HCEC 1CT (cell line): Measurements from ENCODE around the gene PPP1R8.
"Not testable (repeated sequence)": the region's sequence is repeated elsewhere in the genome, so short reads cannot be mapped to it uniquely, and the experiment has no call there.

Experiments used
- DNase-seq: peaks from one replicate; pipeline ENCODE4 v3.0.0-alpha.2; 2017

The PPP1R8 gene

DNA sequence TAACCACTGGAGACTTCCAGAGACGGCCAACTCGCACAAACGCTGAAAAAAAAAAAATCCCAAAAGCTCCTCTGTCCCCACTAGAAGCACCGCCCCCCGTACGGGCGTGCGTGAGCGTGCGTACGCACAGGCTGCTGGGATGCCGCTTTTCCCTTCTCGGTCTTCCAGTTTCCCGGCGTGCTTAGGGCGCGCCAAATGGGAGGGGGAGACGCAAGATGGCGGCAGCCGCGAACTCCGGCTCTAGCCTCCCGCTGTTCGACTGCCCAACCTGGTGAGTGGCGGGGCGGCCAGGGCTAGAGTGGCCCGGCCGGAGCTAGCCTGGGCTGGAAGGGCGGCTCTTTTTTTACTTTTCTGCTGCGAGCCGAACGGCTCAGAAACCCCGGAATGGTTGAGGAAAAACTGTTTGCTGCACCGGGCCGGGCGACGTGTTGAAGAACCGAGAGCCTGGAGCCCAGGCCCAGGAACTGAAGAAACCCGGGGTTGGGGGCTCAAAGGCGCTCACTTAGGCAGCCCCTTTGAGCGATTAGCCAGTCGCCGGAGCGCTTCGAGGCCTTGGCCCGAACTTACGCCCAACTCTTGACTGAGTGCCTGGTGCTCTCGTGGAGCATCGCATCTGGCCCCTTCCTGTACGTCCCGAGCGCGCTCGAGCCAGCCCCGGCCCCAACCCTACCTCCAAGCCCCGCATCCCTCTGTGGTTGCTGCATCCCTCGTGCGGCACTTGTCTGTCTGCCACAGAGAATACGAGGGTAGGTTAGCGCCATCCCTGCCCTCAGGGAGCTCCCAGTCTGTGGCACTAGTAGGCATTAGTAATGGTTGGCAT lies at the start of gene PPP1R8:
TSS of gene PPP1R8 (plus strand) at position 162 of the 820 bp plus-strand sequence. CDS start at position 216, 54 bp downstream.
- DNase-seq: peak; percentile 97

DNA sequence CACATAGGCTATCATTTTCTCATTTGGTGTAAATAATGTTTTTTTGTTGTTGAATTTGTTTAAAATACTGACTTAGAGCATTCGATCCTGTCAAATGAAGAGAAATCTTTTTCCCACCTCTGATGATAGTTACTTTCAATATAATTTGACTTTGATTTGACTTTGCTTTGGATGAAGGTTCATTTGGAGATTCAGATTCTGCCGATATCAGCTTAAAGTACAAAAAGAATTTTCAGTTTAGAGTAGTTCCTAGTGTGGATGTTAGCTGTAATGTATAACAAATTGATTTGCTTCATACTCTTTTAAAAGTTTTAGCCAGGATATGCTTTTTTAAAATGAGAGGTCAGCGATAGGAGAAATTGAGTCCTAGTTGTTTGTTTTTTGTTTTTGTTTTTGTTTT lies 47.6 kb upstream of the PPP1R8 start:
- DNase-seq: no peak

DNA sequence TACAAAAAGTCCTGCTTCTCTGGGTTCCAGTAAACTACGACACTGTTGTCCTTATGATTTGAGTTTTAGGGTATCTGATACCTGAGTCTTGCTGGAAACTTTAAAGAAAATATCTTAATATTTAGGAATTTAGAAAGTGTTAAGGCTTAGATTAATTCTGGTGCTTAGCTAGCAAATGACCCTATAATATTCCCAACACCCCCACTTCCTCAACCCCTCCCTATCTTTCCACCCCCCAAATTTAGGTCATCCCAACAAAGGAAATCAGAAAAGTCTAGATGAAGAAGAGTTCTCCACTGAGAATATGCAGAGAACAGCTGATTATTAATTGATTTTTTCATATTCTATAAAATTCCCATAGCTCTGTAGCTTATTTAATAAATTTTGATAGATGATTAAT lies 45.9 kb upstream of the PPP1R8 start:
- DNase-seq: no peak

DNA sequence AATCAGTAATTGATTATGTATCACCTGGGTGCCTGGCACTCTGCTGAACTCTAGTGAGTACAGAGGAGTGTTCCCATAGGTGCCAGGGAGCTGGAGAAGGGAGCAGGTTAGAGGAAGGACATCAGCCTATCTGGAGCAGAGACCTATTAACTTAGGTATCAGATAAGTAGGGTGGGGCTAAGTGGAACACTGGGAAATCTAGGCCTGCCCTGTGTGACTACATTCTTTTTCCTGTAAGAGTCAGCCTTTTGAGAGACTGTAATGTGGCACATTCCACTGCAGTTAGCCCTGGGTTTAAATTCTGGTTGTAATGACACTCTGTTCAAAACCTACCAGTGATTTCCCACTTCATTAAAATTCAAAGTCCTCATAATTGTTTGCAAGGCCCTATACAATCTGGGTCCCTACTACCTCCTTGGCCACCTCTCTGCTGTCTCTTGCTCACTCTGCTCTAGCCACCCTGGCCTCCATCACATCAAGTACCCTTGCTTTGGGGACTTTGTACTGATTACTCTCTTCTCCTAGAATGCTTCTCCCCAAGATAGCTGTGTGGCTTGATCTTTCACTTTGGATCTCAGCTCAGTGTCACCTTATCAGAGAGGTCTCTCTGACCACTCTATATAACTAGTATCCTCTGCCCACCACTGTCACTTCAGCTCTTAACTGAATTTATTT lies 44.7 kb upstream of the PPP1R8 start:
- peak; percentile 8 for DNase-seq

DNA sequence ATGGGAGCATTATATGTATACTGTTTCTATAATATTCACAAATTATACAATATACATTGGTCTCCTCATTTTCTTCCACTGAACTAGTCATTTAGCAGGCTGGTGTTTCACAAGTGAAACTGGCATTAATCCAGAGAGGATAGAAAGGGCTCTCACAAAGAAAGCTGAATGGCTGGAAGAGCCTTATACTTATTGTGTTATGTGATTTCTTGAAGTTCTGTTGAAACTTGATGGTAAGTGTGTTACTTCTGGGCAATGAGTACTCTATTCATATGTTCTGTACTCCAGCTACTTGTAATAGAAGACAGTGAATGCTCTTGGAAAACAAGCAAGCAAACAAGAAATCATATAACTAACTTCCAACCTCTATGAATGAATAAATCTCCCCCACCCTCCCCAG lies 42.7 kb upstream of the PPP1R8 start:
- peak; percentile 43 for DNase-seq

DNA sequence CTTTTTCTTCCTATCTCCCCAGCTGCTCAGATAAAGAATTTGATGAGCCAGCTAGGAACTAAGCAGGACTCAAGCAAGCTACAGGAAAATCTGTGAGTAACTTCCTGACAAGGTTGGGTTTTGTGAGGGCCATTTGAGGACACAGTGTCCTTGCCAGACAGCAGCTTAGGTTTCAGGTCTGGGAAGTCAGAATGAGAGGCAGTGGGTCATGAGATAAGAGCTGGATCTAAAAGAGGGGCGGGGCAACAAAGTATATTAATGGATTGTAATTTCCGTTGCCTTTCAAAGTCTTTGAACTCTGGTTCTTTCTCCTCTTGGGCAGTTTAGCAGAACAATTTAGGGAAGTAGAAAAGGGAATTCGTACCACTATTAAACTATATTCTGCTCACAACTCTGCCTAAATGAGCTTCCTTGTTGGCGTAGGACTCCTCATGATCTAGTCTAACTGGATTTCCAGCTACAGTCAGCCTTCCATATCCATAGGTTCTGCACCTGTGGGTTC lies 41.0 kb upstream of the PPP1R8 start:
- DNase-seq: peak; percentile 60

DNA sequence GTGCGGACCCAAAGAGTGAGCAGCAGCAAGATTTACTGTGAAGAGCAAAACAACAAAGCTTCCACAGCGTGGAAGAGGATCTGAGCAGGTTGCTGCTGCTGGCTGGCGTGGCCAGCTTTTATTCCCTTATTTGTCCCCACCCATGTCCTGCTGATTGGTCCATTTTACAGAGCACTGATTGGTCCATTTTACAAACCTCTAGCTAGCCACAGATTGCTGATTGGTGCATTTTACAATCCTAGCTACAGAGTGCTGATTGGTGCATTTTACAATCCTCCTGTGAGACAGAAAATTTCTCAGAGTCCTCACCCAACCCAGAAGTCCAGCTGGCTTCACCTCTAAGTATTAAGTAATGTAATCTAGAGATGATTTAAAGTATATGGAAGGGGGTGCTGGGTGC lies 40.3 kb upstream of the PPP1R8 start:
- not testable (repeated sequence) for DNase-seq

DNA sequence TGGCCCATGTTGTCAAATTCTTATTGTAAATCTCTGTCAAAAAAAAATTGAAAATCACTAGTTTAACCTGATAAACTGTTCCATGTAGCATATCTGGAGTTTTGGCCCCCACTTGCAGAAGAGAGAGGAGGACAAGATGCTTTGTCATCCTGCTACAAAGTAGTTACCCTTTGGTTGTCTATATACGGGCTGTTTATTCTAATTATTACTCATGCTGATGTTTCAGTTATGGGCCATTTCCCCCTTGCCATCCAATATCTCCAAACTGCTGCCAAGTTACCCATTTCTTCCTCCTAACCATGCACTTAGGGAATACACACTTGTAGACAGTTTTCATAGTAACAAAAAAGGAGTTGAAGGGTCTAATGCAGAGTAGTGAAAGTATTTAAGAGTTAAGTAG lies 35.0 kb upstream of the PPP1R8 start:
- DNase-seq: peak; percentile 15

DNA sequence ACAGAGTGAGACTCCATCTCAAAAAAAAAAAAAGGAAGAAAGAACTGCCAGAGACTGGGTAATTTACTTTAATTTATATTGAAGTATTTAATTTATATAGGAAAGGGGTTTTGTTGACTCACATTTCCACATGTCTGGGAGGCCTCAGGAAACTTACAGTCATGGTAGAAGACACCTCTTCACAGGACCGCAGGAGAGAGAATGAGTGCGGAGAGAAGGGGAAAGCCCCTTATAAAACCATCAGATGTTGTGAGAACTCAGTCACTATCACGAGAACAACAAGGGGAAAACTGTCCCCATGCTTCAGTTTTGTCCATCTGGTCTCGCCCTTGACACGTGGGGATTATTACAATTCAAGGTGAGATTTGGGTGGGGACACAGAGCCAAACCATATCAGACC lies 25.8 kb upstream of the PPP1R8 start:
- no peak for DNase-seq

DNA sequence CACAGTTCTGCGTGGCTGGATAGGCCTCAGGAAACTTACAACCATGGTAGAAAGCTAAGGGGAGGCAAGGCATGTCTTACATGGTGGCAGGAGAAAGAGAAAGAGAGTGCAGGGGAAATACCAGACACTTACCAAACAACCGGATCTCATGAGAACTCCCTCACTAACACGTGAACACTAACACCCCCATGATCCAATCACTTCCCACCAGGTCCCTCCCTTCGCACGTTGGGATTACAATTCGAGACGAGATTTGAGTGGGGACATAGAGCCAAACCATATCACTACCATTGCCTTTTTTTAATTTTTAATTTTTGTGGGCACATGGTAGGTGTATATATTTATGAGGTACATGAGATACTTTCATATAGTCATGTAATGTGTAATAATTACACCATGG lies 23.8 kb upstream of the PPP1R8 start:
- DNase-seq: no peak

DNA sequence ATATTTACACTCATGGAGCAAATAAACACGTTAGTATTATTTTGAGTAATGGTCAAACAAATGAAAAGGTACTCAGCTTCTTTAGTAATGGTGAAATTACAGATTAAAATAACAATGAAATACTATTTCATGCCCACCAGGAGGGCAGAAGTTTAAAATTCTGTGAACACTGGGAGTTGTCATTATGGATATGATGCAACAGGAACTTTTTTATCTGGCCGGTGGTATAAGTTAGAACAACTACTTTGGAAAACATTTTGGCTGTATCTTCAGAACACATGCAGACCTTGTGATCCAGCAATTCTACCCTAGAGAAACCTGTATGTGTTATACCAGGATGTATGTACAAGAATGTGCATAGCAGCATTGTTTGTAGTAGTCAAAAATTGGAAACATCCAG lies 23.2 kb upstream of the PPP1R8 start:
- no peak for DNase-seq

DNA sequence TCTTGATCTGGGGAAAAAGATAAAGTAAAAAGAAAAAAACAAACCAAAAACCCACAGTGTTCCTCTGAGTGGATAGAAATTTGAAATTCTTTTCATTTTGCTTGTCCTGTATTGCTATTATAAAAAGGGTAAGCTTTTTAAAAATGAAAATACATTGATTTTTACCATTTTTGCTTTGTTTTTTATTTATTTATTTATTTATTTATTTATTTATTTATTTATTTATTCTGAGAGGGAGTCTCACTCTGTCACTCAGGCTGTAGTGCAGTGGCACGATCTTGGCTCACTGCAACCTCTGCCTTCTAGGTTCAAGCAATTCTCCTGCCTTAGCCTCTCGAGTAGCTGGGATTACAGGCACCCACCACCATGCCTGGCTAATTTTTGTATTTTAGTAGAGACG lies 22.5 kb upstream of the PPP1R8 start:
- DNase-seq: not testable (repeated sequence)

DNA sequence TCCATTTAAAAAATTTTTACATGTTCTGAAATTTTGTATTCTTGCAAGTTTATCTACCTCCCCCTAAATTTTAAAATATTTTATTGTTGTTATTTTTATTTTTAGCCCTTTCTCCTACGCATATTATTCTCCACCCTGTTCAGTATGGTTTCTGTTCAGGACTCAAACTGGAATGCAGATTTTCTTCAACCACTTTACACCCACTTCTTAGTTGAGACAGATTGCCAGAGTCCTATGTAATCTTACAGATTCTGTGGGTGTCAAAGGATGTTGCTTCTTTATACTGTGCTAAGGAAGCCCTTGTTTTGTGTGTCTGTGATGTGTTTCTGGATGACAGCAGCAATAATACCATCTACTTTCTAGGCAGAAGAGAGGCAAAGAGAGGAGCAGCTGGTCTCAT lies 20.7 kb upstream of the PPP1R8 start:
- DNase-seq: no peak

DNA sequence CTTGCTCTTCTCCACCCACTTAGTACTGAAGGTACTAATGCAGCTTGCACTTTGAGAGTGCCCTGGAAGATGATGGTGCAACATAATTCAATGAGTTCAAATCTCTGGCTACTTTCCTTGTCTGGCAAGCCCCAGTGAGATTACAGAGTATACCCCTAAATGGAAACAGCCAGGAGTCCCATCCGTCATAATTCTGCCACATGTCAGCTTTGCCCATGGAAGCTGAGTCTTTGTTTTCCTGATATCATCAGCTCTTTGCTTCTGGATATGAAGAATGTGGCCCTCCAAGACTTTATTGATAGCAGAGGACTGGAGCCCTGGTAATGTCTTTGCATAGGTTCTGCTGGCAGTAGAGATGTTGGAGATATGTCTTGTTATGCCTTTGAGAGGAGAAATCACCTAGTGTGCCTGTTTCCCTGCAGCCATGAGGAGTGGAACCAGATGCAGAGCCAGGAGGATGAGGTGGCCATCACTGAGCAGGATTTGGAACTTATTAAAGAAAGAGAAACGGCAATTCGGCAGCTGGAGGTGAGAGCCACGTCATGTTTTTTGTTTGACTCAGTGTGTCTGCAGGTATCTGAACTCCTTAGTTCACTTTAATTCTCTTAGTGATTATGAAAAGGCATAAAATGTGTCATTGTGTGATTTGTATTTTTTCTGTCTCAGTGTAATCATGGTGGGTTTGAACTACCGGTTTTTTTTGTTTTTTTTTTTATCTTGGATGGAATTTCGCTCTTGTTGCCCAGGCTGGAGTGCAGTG lies 18.7 kb upstream of the PPP1R8 start:
- DNase-seq: no peak

DNA sequence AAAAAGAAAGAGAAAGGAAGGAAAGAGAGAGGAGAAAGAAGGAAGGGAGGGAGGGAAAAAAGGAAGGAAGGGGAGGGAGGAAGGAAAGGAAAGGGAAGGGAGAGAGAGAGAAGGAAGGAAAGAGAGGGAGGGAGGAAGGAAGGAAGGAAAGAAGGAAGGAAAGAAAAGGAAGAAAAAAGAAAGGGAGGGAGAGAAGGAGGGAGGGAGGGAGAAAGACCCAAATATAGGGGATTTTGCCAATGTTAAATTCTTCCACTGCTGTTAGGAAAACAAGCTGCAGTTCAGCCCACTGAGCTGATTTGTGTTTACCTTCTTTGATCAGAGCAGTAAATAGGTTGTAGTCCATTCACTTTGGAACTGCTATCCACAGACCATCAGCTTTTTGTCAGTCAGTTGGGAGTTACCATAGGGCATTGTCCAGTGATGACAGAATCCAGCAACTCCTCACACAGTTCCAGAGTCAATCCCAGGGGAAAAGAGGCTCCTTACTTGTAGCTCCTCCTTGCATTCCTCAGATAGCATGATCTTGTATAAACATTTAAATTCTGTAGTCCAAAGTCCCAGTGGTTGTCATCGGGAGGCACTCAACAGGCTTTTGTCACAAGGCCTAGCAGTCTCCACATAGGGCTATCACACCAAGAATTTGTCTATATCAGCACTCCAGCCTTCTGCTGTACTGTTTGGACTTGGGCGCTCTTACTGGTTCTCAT lies 13.5 kb upstream of the PPP1R8 start:
- no peak for DNase-seq

DNA sequence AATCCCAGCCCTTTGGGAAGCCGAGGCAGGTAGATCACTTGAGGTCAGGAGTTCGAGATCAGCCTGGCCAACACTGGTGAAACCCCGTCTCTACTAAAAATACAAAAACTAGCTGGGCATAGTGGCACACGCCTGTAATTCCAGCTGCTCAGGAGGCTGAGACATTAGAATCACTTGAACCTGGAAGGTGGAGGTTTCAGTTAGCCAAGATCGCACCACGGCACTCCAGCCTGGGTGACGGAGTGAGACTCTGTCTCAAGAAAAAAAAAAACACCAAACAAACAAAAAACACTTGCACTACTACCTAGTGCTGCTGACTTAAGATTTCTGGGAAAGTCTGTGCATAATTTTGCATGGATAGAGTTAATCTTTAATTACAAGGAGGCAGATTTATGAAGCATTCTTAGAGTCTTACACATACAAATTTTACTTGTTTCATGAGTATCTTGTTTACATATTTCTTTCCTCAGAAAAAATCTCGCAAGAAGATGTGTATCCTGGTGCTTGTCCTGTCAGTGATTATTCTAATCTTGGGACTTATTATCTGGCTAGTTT lies 8.7 kb upstream of the PPP1R8 start:
- peak; percentile 11 for DNase-seq

DNA sequence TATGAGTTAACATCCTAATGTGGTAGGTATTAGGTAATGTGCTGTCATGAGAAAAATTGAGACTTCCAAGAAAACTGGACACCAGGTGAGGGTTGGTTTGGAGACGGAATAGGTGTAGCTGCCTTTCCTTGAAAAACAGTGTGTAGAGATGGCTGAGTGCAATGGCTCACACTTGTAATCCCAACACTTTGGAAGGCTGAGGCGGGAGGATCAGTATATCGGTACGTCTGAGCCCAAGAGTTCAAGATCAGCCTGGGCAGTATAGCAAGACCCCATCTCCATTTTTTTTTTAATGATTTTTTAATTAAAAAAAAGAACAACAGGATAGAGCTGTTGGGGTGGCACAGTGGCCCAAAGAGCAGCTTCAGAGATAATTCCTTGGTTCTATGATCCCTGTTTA lies 6.8 kb upstream of the PPP1R8 start:
- no peak for DNase-seq

DNA sequence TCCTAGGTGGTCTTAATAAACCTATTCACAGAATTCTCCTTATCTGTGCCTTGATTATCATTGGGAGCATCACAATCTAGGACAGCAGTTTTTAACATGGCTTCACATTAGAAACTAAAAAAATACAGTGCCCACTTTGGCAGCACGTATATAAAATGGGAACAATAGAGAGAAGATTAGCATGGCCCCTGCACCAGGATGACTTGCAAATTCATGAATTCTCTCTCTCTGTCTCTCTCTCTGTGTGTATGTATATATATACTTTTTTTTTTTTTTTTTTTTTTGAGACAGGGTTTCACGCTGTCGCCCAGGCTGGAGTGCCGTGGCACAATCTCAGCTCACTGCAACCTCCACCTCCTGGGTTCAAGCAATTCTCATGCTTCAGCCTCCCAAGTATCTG lies 6.2 kb upstream of the PPP1R8 start:
- DNase-seq: no peak

DNA sequence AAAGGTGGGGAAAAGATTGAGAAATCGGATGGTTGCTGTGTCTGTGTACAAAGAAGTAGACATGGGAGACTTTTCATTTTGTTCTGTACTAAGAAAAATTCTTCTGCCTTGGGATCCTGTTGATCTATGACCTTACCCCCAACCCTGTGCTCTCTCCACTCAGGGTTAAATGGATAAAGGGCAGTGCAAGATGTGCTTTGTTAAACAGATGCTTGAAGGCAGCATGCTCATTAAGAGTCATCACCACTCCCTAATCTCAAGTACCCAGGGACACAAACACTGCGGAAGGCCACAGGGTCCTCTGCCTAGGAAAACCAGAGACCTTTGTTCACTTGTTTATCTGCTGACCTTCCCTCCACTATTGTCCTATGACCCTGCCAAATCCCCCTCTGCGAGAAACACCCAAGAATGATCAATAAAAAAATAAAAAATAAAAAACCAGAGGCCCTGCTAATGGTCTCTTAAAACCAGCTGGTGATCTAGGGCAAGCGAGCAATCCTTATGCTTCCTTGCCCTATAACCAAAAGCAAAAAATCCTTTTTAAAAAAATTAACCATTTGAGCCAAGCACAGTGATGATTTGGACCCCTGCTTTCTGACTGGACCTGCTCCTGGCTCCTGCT lies 1.1 kb upstream of the PPP1R8 start:
- DNase-seq: not testable (repeated sequence)

DNA sequence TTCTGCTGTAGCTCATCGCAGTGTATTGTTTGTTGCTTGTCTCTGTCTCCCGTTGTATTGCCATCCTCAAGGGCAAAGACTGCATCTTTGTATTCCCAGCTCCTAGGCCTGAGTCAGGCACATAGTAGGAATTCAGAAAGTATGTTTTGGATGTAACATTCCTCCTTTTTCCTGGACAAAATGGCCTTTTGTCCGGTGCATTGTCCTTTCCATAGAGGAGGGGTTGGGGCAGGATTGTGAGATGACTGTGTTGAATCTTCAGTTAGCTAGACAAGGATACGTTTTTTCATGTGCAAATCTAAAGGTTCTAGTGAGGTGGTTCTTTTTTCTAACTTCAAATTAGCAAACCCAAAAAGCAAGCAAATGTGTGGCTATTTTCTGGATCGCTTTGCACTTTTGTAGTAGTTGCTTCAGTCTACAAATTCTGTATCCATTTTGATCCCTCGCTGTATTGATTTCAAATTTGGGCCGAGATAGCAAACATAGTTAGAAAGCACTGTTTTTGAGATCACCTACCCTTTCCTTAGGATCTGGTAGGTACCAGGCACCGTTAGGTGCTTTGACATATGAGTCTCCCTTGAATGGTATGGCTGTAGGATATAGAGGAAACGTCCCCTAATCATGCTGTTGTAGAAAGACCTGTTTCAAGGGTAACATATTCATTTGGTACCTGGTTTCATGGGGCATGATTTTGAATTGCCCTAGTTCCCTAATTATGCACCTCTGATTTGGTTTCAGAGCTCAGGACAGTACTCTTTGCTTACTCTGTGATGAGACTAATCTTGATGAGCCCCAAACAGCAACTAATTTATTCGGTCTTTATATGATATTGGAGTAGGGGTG lies 1.2 kb downstream of the PPP1R8 start:
- DNase-seq: no peak

DNA sequence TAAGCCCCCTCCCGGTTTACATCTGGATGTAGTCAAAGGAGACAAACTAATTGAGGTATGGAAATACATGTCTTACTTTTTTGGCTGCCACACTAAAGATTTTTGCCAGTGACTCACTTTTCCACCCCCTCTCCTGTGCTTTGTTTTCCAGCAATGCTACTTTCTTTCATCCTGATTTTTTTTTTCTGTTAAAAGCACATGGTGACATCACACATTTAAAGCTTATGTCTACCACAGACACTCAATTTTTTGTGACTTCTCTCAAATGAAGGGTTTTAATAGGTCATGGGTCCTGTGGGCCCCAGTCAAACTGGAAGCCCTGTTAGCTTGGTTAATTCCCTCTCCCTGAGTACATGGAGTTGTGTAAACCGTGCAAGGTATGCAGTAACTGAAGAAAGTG lies 2.2 kb downstream of the PPP1R8 start:
- peak; percentile 31 for DNase-seq
